K562 (cell line): ENCODE measurements around the gene CHAT.

Source experiments
- ATF1 ChIP-seq, 2 experiments: fragments of 450-650 bp in 1 of 2; IDR thresholded peaks; 2 replicates each; pipeline ENCODE4 v1.6.1; 2016; ENCODE audit warnings: missing compliant biosample characterization in 1 of 2, missing genetic modification characterization in 1 of 2
- CHAMP1 ChIP-seq: fragments of 450-650 bp; IDR thresholded peaks from 2 replicates; pipeline ENCODE4 v1.6.1; 2016; ENCODE audit warnings: mild to moderate bottlenecking
- CREM ChIP-seq: IDR thresholded peaks from 2 replicates; pipeline ENCODE4 v1.6.1; 2014; ENCODE audit warnings: antibody characterized with exemption, low read depth
- ETV6 ChIP-seq, 3 experiments: fragments of 150-350 bp in 1 of 3; sonication (generic) in 1 of 3; formaldehyde crosslinking in 1 of 3; IDR thresholded peaks; 2 replicates each; pipeline versions ENCODE4 v1.6.1 to v1.8.0; 2014 to 2022; ENCODE audit warnings: borderline replicate concordance in 2 of 3, low read depth in 2 of 3, antibody characterized with exemption in 1 of 3, low read length in 1 of 3, mild to moderate bottlenecking in 1 of 3, missing genetic modification reagents in 1 of 3
- GTF2A2 ChIP-seq: IDR thresholded peaks from 2 replicates; pipeline ENCODE4 v1.6.1; 2016; ENCODE audit warnings: mild to moderate bottlenecking, missing genetic modification characterization, missing compliant biosample characterization
- KAT7 ChIP-seq: sonication (generic); formaldehyde crosslinking; IDR thresholded peaks from 2 replicates; pipeline ENCODE4 v1.8.0; 2022; ENCODE audit warnings: missing genetic modification reagents, mild to moderate bottlenecking, borderline replicate concordance
- LCOR ChIP-seq: sonication (generic); formaldehyde crosslinking; IDR thresholded peaks from 2 replicates; pipeline ENCODE4 v1.8.0; 2022; ENCODE audit warnings: mild to moderate bottlenecking, missing genetic modification reagents
- POLR2A ChIP-seq: fragments of 450-650 bp; conservative IDR thresholded peaks from 2 replicates; pipeline ENCODE4 v1.6.1; 2016
- YY1 ChIP-seq, 3 experiments: IDR thresholded peaks; 2 replicates each; pipeline ENCODE4 v1.6.1; 2011; ENCODE audit warnings: low read length in 2 of 3, mild to moderate bottlenecking in 2 of 3, moderate library complexity in 2 of 3, borderline replicate concordance in 1 of 3, control low read depth in 1 of 3, low read depth in 1 of 3; ENCODE audit not compliant: insufficient read depth in 3 of 3, insufficient replicate concordance in 2 of 3, control insufficient read depth in 1 of 3, insufficient read length in 1 of 3; ENCODE audit errors: extremely low read depth in 1 of 3
- ZNF444 ChIP-seq: fragments of 250-450 bp; sonication (Bioruptor Pico); IDR thresholded peaks from 2 replicates; pipeline ENCODE4 v1.4.0; 2020; ENCODE audit warnings: mild to moderate bottlenecking, moderate library complexity
- ZSCAN29 ChIP-seq: fragments of 450-650 bp; IDR thresholded peaks from 2 replicates; pipeline ENCODE4 v1.6.1; 2017
- TF ChIP-seq, protein P1 (sequence below): sonication (generic); formaldehyde crosslinking; IDR thresholded peaks from 2 replicates; pipeline ENCODE4 v1.8.1; 2023; ENCODE audit warnings: mild to moderate bottlenecking, missing genetic modification reagents
- TF ChIP-seq, protein P2 (sequence below): sonication (generic); formaldehyde crosslinking; IDR thresholded peaks from 2 replicates; pipeline ENCODE4 v1.9.0; 2022; ENCODE audit warnings: mild to moderate bottlenecking, missing genetic modification reagents

GRCh38 chr10:49668684-49669083 is 54.8 kb downstream of the CHAT start:
- TF ChIP-seq, protein P1, sequence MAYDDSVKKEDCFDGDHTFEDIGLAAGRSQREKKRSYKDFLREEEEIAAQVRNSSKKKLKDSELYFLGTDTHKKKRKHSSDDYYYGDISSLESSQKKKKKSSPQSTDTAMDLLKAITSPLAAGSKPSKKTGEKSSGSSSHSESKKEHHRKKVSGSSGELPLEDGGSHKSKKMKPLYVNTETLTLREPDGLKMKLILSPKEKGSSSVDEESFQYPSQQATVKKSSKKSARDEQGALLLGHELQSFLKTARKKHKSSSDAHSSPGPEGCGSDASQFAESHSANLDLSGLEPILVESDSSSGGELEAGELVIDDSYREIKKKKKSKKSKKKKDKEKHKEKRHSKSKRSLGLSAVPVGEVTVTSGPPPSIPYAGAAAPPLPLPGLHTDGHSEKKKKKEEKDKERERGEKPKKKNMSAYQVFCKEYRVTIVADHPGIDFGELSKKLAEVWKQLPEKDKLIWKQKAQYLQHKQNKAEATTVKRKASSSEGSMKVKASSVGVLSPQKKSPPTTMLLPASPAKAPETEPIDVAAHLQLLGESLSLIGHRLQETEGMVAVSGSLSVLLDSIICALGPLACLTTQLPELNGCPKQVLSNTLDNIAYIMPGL (CRISPR knock-in tag) = no peak
- TF ChIP-seq ATF1 (CRISPR knock-in tag; IDR thresholded peaks at IDR 0.05) = no peak
- no peak for TF ChIP-seq ATF1 (tag; IDR thresholded peaks at IDR 0.05)
- TF ChIP-seq CREM = no peak
- no peak for TF ChIP-seq ETV6 (IDR thresholded peaks at IDR 0.05; ENCODE audit: borderline replicate concordance in 1 of 2, low read depth in 2 of 2, low read length in 1 of 2)
- no peak for TF ChIP-seq ETV6 (CRISPR knock-in tag; IDR thresholded peaks at IDR 0.05; ENCODE audit: borderline replicate concordance)
- TF ChIP-seq YY1 (IDR thresholded peaks at IDR 0.05; ENCODE audit: borderline replicate concordance in 1 of 3, control insufficient read depth in 1 of 3, extremely low read depth in 1 of 3, insufficient read depth in 3 of 3, insufficient read length in 1 of 3, insufficient replicate concordance in 2 of 3, low read depth in 1 of 3, low read length in 2 of 3) = no peak
- TF ChIP-seq CHAMP1 = no peak
- no peak for TF ChIP-seq ZNF444 (CRISPR knock-in tag)
- TF ChIP-seq GTF2A2 (tag) = no peak
- no peak for TF ChIP-seq KAT7 (CRISPR knock-in tag)
- TF ChIP-seq ZSCAN29 = no peak
- TF ChIP-seq LCOR (CRISPR knock-in tag) = no peak
- TF ChIP-seq POLR2A = no peak
- TF ChIP-seq, protein P2, sequence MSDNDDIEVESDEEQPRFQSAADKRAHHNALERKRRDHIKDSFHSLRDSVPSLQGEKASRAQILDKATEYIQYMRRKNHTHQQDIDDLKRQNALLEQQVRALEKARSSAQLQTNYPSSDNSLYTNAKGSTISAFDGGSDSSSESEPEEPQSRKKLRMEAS (CRISPR knock-in tag) = no peak
